GM12873 (cell line): ENCODE measurements around the gene PCDHB3.

ENCODE experiments used
- CTCF ChIP-seq: IDR thresholded peaks from 2 replicates; pipeline ENCODE4 v1.5.1; 2012; ENCODE audit warnings: low read depth, mild to moderate bottlenecking, moderate library complexity, low read length, control low read depth; ENCODE audit not compliant: insufficient read depth; ENCODE audit errors: missing control alignments

The PCDHB3 gene

GRCh38 chr5:141095263-141095641, 5.0 kb upstream of the PCDHB3 start:
- TF ChIP-seq CTCF = no peak

- TF ChIP-seq CTCF = no peak
These were observed 786 bp downstream of the PCDHB3 start for GRCh38 chr5:141101059-141101458.

GRCh38 chr5:141105350-141105749, 5.1 kb downstream of the PCDHB3 start:
- no peak for TF ChIP-seq CTCF

- TF ChIP-seq CTCF = no peak
These were observed 19.0 kb downstream of the PCDHB3 start for GRCh38 chr5:141119250-141119649.

GRCh38 chr5:141121563-141121962, 21.3 kb downstream of the PCDHB3 start, which contains the start of gene PCDHB4:
Gene PCDHB4, plus strand, starts transcription at chr5:141121818. Its CDS starts 181 bp downstream, at chr5:141121999.
- TF ChIP-seq CTCF = peak; percentile 20

- no peak for TF ChIP-seq CTCF
These were observed 21.7 kb downstream of the PCDHB3 start for GRCh38 chr5:141121985-141122384.

- no peak for TF ChIP-seq CTCF
These were observed 27.0 kb downstream of the PCDHB3 start for GRCh38 chr5:141127305-141127704.

GRCh38 chr5:141135030-141135717, 34.9 kb downstream of the PCDHB3 start, which contains the start of gene PCDHB5:
Gene PCDHB5, plus strand, starts transcription at chr5:141135206. Its CDS starts 229 bp downstream, at chr5:141135435.
- TF ChIP-seq CTCF = peak; percentile 28
